ENCODE results near the gene TMEM190.

The TMEM190 gene

DNA sequence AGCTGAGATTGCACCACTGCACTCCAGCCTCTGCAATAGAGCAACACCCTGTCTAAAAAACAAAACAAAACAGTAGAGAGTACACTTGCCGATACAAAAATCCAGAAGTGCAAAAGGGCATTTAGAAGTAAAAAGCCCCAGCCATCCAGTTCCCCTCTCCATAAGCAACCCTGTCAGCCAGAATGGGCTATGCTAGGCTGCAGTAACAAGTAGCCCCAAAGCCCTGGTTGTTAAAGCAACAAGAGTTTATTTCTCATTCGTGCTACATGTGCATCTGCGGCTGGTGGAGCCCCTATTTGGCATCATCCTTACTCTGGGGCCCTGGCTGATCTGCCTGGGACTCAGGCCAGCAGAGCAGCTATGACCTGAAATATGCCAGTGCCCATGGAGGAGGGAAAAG lies 47.9 kb downstream of the TMEM190 start:
- no peak for DNase-seq

DNA sequence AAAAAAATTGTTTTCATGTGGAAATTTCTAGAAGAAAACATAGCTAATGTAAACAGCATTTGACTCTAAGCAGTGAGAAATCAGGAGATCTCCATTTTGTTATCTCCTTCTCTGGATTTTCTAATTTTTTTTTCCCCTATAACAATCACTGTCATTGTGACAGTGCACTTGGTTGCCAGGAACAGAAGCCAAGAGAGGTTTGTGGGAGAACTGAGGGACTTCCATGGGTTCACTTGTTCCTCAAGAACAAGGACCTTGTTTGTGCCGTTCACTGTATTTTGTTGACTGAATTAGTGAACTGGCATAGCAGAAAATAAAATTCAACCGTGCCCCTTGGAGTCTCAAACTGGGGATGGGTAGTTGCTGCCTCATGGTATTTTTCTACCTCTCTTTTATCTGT lies 49.4 kb downstream of the TMEM190 start:
- DNase-seq, result no peak
